NB4 (cell line): Measurements from ENCODE around the gene ASB6.

Experiments
- CTCF ChIP-seq: IDR thresholded peaks from one replicate; pipeline ENCODE4 v1.5.1; 2012; ENCODE audit warnings: low read depth, low read length
- MAX ChIP-seq: IDR thresholded peaks from 2 replicates; pipeline ENCODE4 v1.6.1; 2011; ENCODE audit warnings: low read depth, low read length
- POLR2A ChIP-seq: IDR thresholded peaks from 2 replicates; pipeline ENCODE4 v1.6.1; 2011; ENCODE audit warnings: mild to moderate bottlenecking; ENCODE audit not compliant: insufficient read length; ENCODE audit errors: extremely low read depth

GRCh38 chr9:129653823-129654553 lies 12.0 kb upstream of the ASB6 start:
- TF ChIP-seq CTCF (no peak), POLR2A (no peak), MAX (no peak)
